C4-2B (cell line): Measurements from ENCODE around the gene CACNA1G.

Experiments used
- H3K27ac ChIP-seq: fragments of 450-650 bp; 2 replicates; pipeline ENCODE4 v1.5.1; 2017
- ZFX ChIP-seq: fragments of 450-650 bp; IDR thresholded peaks from 2 replicates; pipeline ENCODE4 v1.6.1; 2017
- TF ChIP-seq, protein P1 (sequence below): fragments of 450-650 bp; conservative IDR thresholded peaks from 2 replicates; pipeline ENCODE4 v1.5.1; 2017; ENCODE audit warnings: mild to moderate bottlenecking

Gene CACNA1G

DNA sequence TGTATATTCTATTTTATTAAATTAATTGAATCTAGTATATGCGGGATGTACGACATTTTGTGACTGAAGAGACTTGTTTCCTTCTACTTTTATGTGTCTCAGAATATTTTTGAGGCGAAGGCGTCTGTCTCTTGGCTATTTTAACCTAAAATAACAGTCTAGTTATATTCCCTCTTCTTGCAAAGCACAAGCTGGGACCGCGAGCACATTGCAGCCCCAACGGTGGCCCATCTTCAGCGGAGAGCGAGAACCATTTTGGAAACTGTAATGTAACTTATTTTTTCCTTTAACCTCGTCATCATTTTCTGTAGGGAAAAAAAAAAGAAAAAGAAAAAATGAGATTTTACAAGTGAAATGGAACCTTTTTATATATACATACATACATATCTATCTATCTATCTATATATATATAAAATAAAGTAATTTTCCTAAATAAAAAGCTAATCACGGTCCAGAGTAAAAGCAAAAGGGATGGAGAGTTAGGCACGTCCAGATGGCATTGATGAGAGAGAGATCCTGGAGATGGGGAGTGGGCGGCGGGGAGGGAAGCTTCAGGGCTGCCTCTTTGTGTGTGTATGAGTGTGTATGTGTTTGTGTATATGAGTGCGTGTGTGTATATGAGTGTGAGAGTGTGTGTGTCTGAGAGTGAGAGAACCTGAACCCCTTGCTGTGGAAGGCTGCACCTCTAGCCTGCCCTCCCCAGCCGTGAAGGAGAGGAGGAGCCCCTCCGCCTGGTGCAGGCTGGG lies 66.7 kb downstream of the CACNA1G start:
- TF ChIP-seq, protein P1, sequence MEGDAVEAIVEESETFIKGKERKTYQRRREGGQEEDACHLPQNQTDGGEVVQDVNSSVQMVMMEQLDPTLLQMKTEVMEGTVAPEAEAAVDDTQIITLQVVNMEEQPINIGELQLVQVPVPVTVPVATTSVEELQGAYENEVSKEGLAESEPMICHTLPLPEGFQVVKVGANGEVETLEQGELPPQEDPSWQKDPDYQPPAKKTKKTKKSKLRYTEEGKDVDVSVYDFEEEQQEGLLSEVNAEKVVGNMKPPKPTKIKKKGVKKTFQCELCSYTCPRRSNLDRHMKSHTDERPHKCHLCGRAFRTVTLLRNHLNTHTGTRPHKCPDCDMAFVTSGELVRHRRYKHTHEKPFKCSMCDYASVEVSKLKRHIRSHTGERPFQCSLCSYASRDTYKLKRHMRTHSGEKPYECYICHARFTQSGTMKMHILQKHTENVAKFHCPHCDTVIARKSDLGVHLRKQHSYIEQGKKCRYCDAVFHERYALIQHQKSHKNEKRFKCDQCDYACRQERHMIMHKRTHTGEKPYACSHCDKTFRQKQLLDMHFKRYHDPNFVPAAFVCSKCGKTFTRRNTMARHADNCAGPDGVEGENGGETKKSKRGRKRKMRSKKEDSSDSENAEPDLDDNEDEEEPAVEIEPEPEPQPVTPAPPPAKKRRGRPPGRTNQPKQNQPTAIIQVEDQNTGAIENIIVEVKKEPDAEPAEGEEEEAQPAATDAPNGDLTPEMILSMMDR, result no peak
- no peak for TF ChIP-seq ZFX
- H3K27ac ChIP-seq, result no peak overlapping the region; the same call in 1 of the 2 replicates

DNA sequence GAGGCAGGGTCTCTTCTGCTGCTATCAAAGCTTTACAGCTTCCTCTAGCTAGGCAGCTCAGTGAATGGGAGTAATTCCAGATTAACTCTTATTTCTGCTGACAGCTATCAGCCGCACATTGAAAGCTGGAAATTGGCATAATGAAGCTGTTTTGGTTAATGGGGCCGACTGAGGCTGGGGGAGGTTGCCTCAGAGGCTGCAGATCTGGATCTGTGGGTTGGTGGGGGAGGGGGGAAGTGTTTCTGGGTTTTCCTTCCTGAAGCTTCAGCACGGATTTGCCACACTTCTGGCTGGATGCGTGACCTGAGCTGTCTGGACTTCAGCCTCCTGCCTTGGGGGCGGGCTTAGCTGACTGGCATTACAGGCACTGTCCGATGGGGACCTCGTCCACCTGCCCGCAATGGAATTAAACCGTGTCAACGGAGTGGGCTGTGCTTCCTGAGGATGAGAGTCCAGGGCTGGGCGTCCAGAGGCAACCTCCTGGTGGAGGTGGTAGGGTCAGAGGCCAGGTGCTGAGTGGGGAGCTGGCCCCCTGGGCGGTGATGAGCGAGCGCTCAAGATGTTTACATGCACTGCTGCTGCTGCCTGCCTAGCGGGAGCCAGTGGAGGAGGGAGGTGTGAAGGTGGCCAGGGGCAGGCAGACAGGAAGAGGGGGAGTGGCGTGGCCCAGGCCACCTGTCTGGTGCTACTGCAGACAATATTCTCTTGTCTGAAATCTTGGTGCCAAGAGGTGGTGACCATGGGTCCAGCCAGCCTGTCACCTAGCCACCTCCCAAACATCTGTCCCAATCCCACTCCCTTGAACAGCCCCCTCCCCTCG lies 67.5 kb downstream of the CACNA1G start:
- TF ChIP-seq ZFX, result no peak
- TF ChIP-seq, protein P1, result no peak
- no peak overlapping the region; the same call in 1 of the 2 replicates for H3K27ac ChIP-seq

DNA sequence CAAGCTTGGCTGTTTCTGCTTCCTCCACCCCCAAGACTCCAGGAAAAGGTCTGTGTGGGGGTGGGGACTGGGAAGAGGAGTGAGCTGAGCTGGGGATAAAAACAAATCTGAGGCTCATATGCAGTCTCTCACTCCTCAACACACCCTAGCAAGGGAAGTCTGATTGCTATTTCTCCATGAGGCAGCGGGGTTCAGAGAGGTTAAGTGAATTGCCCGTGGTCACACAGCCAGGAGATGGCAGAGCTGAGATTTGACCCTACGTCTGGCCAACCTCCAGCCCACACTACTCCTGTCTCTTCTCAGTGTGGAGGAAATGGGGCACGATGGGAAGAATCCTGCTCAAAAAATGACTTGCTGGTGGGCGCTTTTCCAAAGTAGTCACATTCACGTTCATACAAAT lies 69.4 kb downstream of the CACNA1G start:
- no peak overlapping the region for H3K27ac ChIP-seq
- no peak for TF ChIP-seq ZFX
- TF ChIP-seq, protein P1, result no peak

DNA sequence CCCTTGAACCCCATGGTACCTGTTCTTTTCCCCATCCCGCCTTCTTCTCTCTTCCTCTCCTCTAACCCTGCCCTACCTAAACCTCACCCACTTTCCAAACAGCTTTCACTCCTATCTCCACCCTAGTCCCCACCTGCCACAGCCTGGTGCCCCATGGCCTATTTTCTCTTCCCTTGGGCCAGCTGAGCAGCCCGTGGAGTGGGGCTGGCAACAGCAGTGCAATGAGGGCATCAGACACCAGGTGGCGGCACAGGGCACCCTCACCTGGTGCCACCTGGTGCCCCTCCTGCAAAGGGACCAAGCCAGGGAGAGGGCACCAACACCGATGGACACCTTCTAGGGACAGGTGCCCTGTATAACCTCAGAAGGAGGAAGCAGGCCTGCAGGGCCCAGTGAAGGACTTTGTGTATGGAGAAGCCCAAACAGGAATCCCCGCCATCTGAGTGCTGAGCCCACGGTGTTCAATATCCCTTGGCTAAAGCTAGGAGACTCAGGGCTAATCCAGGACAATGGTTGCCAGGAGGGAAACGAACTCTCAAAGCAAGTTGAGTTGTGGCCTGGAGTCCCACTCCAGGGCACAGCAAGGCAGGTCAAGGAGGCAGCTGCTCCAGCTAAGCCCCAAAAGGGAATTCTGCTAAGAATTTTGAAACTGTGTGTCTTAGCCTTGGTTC lies 70.1 kb downstream of the CACNA1G start:
- H3K27ac ChIP-seq, result no peak overlapping the region
- TF ChIP-seq ZFX, result no peak
- TF ChIP-seq, protein P1, result peak; percentile 95

DNA sequence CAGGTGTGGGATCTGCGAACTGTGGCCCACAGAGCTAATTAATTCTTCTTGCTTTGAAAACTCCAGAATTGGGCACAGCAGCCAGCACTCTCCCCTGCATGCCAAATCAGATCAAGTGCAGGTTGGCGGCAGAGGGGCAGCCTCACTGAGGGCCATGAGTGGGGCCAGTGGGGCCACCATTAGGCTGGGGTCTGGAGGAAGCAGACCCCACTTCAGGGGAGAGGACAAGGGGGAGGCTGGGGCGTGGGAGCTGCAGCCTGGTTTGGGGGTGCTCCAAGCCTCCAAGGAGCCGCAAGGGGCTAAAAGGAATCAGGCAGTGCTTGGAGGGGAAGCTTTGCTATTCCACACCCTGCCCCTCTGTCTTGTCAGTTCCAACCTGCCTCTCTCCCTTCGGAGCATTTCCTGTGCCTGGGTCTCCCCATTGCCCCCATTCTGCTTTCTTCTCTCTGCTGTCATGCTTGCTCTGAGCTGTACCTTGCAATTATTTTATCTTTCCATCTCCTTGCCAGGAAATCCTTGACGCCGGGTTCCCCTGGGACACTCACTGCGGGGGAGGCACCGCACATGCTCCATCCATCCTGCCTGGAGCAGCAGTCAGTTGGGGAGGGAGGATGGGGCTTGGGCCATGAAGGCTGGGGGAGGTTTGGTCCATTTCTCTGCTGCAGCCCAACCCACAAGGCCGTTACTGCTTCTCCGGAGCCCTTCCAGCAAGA lies 70.8 kb downstream of the CACNA1G start:
- TF ChIP-seq, protein P1, result no peak
- no peak for TF ChIP-seq ZFX
- H3K27ac ChIP-seq, result no peak overlapping the region

DNA sequence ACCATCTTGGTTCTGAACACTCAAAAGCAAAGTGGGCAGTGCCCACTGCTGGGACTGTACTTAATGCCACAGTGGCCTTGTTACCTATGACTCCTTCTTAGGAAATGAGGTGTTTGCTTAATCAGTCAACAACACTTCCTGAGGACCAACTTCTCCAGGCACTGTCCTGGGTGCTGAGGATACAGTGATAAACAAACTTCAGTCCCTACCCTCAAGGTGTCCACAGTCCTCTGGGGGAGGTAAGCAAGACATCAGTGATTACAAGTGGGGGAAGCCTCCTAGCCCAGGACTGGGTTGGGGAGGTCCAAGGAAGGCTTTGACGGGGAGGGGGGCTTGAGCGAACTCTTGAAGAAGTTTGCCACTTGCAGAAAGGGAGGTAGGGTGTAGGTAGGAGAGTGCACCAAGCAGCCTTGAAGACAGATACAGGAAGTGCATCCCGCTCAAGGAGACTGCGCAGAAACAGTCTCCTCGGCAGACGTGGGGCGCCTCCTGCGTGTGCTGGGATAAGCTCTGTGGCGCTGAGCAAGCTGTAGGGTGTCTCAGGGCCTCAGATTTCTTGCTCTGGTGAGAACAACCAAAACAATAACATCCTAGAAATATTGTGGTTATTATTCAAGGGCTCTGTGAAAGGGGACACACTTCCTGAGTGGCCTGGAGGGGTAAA lies 71.5 kb downstream of the CACNA1G start:
- no peak overlapping the region for H3K27ac ChIP-seq
- TF ChIP-seq, protein P1, result no peak
- TF ChIP-seq ZFX, result no peak
